Measurements from ENCODE around the gene CYGB. TPM values are rescaled to one million over a fixed set of nuclear protein-coding genes. Genes with fewer than 3 reads are reported as not detected.

CYGB gene
- total and polyA plus RNA-seq, 2 of the 13 experiments (the other 11 are each of a cell fraction or from before 2014, with no cell fraction given), result 18.9 to 27.1 TPM

GRCh38 chr17:76557368-76558197 lies 20.1 kb upstream of the CYGB start (continued):
- peak; percentile 78 for TF ChIP-seq ZBTB25 (CRISPR knock-in tag; IDR thresholded peaks at IDR 0.05)
- peak; percentile 31; the same call in 1 of the 2 replicates for TF ChIP-seq SP2 (CRISPR knock-in tag; IDR thresholded peaks at IDR 0.05)
- TF ChIP-seq ZC3H13 (CRISPR knock-in tag; IDR thresholded peaks at IDR 0.05), result peak; percentile 77; the same call in 1 of the 2 replicates
- peak; percentile 79; the same call in 1 of the 2 replicates for TF ChIP-seq EEA1 (CRISPR knock-in tag; IDR thresholded peaks at IDR 0.05; ENCODE audit: borderline replicate concordance)
- TF ChIP-seq CTCF (CRISPR knock-in tag; IDR thresholded peaks at IDR 0.05), result peak; percentile 88
- TF ChIP-seq ELF3 (CRISPR knock-in tag; IDR thresholded peaks at IDR 0.05), result peak; percentile 67
- TF ChIP-seq ZBTB1 (CRISPR knock-in tag; IDR thresholded peaks at IDR 0.05; ENCODE audit: borderline replicate concordance), result no peak
- peak; percentile 95; the same call in 1 of the 2 replicates for TF ChIP-seq ZNF577 (CRISPR knock-in tag; IDR thresholded peaks at IDR 0.05; ENCODE audit: borderline replicate concordance, low read depth)
- TF ChIP-seq ATRX (CRISPR knock-in tag; IDR thresholded peaks at IDR 0.05; ENCODE audit: borderline replicate concordance), result no peak
- peak; percentile 61; the same call in 1 of the 2 replicates for TF ChIP-seq ZNF704 (CRISPR knock-in tag; IDR thresholded peaks at IDR 0.05; ENCODE audit: borderline replicate concordance)
- no peak for TF ChIP-seq ZNF569 (CRISPR knock-in tag; IDR thresholded peaks at IDR 0.05; ENCODE audit: borderline replicate concordance)
- TF ChIP-seq RAD51 (IDR thresholded peaks at IDR 0.05; ENCODE audit: borderline replicate concordance), result no peak
- TF ChIP-seq HNF4A (CRISPR knock-in tag; IDR thresholded peaks at IDR 0.05), result no peak
- peak; percentile 88; the same call in 1 of the 2 replicates for TF ChIP-seq ZNF891 (CRISPR knock-in tag; IDR thresholded peaks at IDR 0.05)
- no peak for TF ChIP-seq ZBTB10 (CRISPR knock-in tag; IDR thresholded peaks at IDR 0.05; ENCODE audit: borderline replicate concordance)
- no peak; the same call in 1 of the 2 replicates for TF ChIP-seq ZNF160 (CRISPR knock-in tag; IDR thresholded peaks at IDR 0.05)
- TF ChIP-seq GATAD1 (CRISPR knock-in tag; IDR thresholded peaks at IDR 0.05), result peak; percentile 93
- TF ChIP-seq SAFB2 (CRISPR knock-in tag; IDR thresholded peaks at IDR 0.05; ENCODE audit: borderline replicate concordance, low read depth), result peak; percentile 51; the same call in 1 of the 2 replicates
- TF ChIP-seq ZNF782 (CRISPR knock-in tag; IDR thresholded peaks at IDR 0.05; ENCODE audit: borderline replicate concordance), result peak; percentile 91; the same call in 1 of the 2 replicates
- no peak for TF ChIP-seq THAP8 (CRISPR knock-in tag; IDR thresholded peaks at IDR 0.05; ENCODE audit: borderline replicate concordance)
- TF ChIP-seq MAFG (CRISPR knock-in tag; IDR thresholded peaks at IDR 0.05), result no peak
